Brain pericyte (primary cell): ENCODE results near the gene C1orf232.
A peak's percentile ranks its signal among the peaks of the same experiment; 100 is the strongest.

Experiments used
- DNase-seq: peaks from one replicate; pipeline ENCODE4 v3.0.0-alpha.2; 2012; ENCODE audit warnings: low read depth, low spot score

The C1orf232 gene

GRCh38 chr1:26180010-26180506, 11.3 kb upstream of the C1orf232 start:
- no peak for DNase-seq

GRCh38 chr1:26177182-26177684, 8.5 kb upstream of the C1orf232 start, which contains the start of gene CNKSR1:
CNKSR1 (plus strand) TSS chr1:26177491; CDS start chr1:26177548, 57 bp downstream.
- no peak for DNase-seq

- no peak for DNase-seq
These were observed 6.6 kb upstream of the C1orf232 start for GRCh38 chr1:26175346-26175745.

- no peak for DNase-seq
These were observed 2.6 kb upstream of the C1orf232 start, which contains the start of gene ZNF593OS for GRCh38 chr1:26171084-26172072. ZNF593OS (minus strand) TSS chr1:26171832; CDS start chr1:26171661, 171 bp downstream.

- DNase-seq = no peak
These were observed 1.7 kb upstream of the C1orf232 start for GRCh38 chr1:26170472-26170821.

GRCh38 chr1:26169669-26170471, 1.1 kb upstream of the C1orf232 start, which contains the start of gene ZNF593:
ZNF593 (plus strand) TSS chr1:26169908; CDS start chr1:26169984, 76 bp downstream.
- DNase-seq = peak; percentile 56

- DNase-seq = no peak
These were observed 413 bp upstream of the C1orf232 start for GRCh38 chr1:26169198-26169554.

- no peak for DNase-seq
These were observed 2.0 kb downstream of the C1orf232 start for GRCh38 chr1:26166719-26167281.

- no peak for DNase-seq
These were observed 3.6 kb downstream of the C1orf232 start for GRCh38 chr1:26164861-26165842.

- no peak for DNase-seq
These were observed 4.5 kb downstream of the C1orf232 start for GRCh38 chr1:26164036-26164860.

GRCh38 chr1:26163684-26164035, 5.1 kb downstream of the C1orf232 start:
- DNase-seq = no peak

GRCh38 chr1:26162220-26162709, 6.5 kb downstream of the C1orf232 start:
- no peak for DNase-seq

GRCh38 chr1:26161415-26162219, 7.1 kb downstream of the C1orf232 start:
- DNase-seq = no peak

- DNase-seq = no peak
These were observed 8.0 kb downstream of the C1orf232 start for GRCh38 chr1:26160527-26161414.

GRCh38 chr1:26159743-26160039, 9.1 kb downstream of the C1orf232 start:
- DNase-seq = no peak

- no peak for DNase-seq
These were observed 9.6 kb downstream of the C1orf232 start, which contains the start of gene FAM110D for GRCh38 chr1:26158908-26159742. FAM110D (plus strand) TSS chr1:26159079; CDS start chr1:26161292, 2,213 bp downstream.
